OCI-LY3 (cell line): Measurements from ENCODE around the gene SRRM4.

Experiments
- CTCF ChIP-seq: fragments of 200-600, 300-600 bp; sonication (generic); IDR thresholded peaks from 2 replicates; pipeline ENCODE4 v1.5.1; 2014; ENCODE audit warnings: antibody characterized with exemption, low read length, low read depth
- EZH2phosphoT487 ChIP-seq: fragments of 200-600 bp; shearing (Covaris generic); IDR thresholded peaks from 2 replicates; pipeline ENCODE4 v1.6.1; 2018; ENCODE audit warnings: antibody characterized with exemption, mixed run types, low read depth

GRCh38 chr12:119005085-119005484 is 23.7 kb downstream of the SRRM4 start:
- no peak for TF ChIP-seq CTCF
- no peak for TF ChIP-seq EZH2phosphoT487
